Measurements from ENCODE around the gene GJC2.

- TF ChIP-seq CTCF (IDR thresholded peaks at IDR 0.05), result no peak
- TF ChIP-seq POLR2AphosphoS5 (IDR thresholded peaks at IDR 0.05), result no peak
Observed at GRCh38 chr1:228158151-228159007, 8.6 kb downstream of the GJC2 start.
